Mucosa of rectum (tissue), 2 donors: ENCODE data around the gene SERP1.
"Not testable (repeated sequence)": the region's sequence is repeated elsewhere in the genome, so short reads cannot be mapped to it uniquely, and the experiment has no call there.

Source experiments
- H3K27ac ChIP-seq, 2 donors: one replicate each; pipeline ENCODE4 v1.7.0; 2013; ENCODE audit warnings: inconsistent platforms in 2 of 2, low read depth in 2 of 2, low read length in 2 of 2
- H3K27me3 ChIP-seq, 2 donors: one replicate each; pipeline ENCODE4 v1.7.0; 2013; ENCODE audit warnings: low read length in 2 of 2; ENCODE audit not compliant: control insufficient read depth in 2 of 2, insufficient read depth in 2 of 2
- H3K36me3 ChIP-seq, 2 donors: one replicate each; pipeline ENCODE4 v1.7.0; 2013; ENCODE audit warnings: low read length in 2 of 2; ENCODE audit not compliant: control insufficient read depth in 2 of 2, insufficient read depth in 2 of 2
- H3K4me1 ChIP-seq, 2 donors: one replicate each; pipeline ENCODE4 v1.7.0; 2013; ENCODE audit warnings: low read length in 2 of 2, mild to moderate bottlenecking in 1 of 2; ENCODE audit not compliant: control insufficient read depth in 2 of 2, insufficient read depth in 2 of 2
- H3K4me3 ChIP-seq, 2 donors: one replicate each; pipeline ENCODE4 v1.7.0; 2013; ENCODE audit warnings: low read length in 2 of 2
- H3K9ac ChIP-seq, 2 donors: one replicate each; pipeline ENCODE4 v1.7.0; 2013; ENCODE audit warnings: low read length in 2 of 2, low read depth in 1 of 2, mild to moderate bottlenecking in 1 of 2
- H3K9me3 ChIP-seq, 2 donors: one replicate each; pipeline ENCODE4 v1.7.0; 2013; ENCODE audit warnings: low read length in 2 of 2; ENCODE audit not compliant: control insufficient read depth in 2 of 2
- donor health status: healthy.
- donor health status: Normal muscosa, but diverticular disease.

SERP1 gene

DNA sequence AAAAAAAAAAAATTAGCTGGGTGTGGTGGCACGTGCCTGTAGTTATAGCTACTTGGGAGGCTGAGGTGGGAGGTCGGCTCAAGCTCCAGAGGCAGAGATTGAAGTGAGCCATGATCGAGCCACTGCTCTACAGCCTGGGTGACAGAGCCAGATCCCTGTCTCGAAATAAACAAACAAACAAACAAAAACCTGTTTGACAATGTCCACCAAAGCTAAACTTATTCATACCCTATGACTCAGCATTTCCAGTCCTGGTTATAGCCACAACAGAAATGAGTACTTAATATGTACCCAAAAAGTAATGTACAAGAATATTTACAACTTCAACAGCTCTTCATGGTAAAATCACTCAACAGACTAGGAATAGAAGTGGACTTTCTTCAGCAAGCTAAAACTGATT lies 31.1 kb downstream of the SERP1 start:
- Histone ChIP-seq H3K36me3 (no peaks in the 10 kb centered on the region), H3K9me3 (no peaks in the 10 kb centered on the region), H3K4me3 (no peak overlapping the region), H3K4me1 (peaks cover 5 to 10% of the 10 kb centered on the region in 2 donors), H3K27me3 (no peaks in the 10 kb centered on the region), H3K27ac (no peak overlapping the region), H3K9ac (no peak overlapping the region)

DNA sequence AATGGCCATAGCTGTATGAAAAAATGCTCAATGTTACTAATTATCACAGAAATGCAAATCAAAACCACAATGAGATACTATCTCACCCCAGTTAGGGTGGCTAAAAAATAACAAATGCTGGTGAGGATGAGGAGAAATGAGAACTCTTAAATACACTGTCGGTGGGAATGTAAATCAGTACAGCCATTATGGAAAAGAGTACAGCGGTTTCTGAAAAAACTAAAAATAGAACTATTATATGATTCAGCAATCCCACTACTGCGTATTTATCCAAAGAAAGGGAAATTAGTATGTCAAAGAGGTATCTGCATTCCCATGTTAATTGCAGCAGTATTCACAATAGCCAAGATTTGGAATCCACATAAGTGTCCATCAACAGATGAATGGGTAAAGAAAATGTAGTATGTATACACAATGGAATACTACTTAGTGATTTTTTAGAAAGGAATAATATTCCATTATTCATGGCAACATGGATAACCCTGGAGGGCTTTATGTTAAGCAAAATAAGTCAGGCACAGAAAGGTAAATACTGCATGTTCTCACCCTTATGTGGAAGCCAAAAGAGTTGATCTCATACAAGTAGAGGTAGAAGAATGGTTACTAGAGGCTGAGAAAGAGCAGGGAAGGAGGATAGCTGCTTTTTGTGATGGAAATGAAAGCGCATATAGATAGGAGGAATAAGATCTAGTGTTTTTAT lies 35.0 kb downstream of the SERP1 start:
- Histone ChIP-seq H3K36me3 (no peaks in the 10 kb centered on the region), H3K4me1 (no peaks in the 10 kb centered on the region), H3K9me3 (no peaks in the 10 kb centered on the region), H3K27ac (no peak overlapping the region), H3K4me3 (no peak overlapping the region), H3K9ac (no peak overlapping the region), H3K27me3 (no peaks in the 10 kb centered on the region)

DNA sequence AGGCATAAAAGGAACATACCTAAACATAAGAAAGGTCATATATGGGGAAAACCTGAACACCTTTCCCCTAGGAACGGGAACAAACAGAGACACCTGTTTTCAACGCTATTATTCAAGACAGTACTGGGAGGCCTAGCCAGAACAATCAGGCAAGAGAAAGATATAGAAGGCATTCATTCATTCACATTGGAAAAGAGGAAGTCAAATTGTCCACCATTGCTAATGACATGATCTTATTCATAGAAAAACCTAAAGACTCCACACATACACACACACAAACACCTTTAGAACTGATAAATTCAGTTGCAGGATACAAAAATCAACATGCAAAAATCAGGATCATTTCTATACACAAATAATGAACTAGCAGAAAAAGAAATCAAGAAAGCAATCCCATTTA lies 36.5 kb downstream of the SERP1 start:
- Histone ChIP-seq H3K27ac (no peak overlapping the region), H3K4me1 (no peaks in the 10 kb centered on the region), H3K9me3 (no peaks in the 10 kb centered on the region), H3K36me3 (no peaks in the 10 kb centered on the region), H3K9ac (no peak overlapping the region), H3K27me3 (no peaks in the 10 kb centered on the region), H3K4me3 (no peak overlapping the region)

DNA sequence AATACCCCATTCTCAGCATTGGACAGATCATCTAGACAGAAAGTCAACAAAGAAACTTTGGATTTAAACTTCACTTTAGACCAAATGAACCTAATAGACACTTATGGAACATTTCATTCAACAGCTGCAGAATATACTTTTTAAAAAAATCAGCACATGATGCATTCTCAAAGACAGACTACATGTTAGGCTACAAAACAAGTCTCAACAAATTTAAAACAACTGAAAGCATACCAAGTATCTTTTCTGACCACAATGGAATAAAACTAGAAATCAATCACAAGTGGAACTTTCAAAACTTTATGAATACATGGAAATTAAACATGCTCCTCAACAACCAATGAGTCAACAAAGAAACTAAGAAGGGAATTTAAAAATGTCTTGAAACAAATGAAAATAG lies 37.9 kb downstream of the SERP1 start:
- Histone ChIP-seq H3K4me3 (no peak overlapping the region), H3K27me3 (no peaks in the 10 kb centered on the region), H3K4me1 (no peaks in the 10 kb centered on the region), H3K9me3 (no peaks in the 10 kb centered on the region), H3K9ac (no peak overlapping the region), H3K27ac (no peak overlapping the region), H3K36me3 (no peaks in the 10 kb centered on the region)

DNA sequence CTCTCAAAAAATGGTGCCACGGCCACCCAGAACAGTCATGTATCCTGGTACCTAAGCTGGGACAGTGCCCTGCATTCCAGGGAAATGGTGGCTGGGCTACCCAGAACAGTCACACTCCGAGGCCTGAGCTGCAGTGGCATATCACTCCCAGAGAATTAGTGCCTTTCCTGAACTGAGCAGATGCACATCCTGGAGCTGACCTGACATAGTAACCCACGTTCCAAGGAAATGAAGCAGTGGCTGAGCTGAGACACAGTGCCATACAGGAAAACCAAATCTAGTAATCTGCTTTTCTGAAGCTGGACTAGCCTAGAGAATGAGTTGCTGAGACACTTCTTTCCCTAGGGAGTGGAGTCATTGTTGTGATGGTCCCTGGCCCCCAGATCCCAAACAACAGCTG lies 41.8 kb downstream of the SERP1 start:
- Histone ChIP-seq H3K4me3 (no peak overlapping the region), H3K9me3 (no peaks in the 10 kb centered on the region), H3K27me3 (no peaks in the 10 kb centered on the region), H3K27ac (no peak overlapping the region), H3K9ac (no peak overlapping the region), H3K4me1 (no peaks in the 10 kb centered on the region), H3K36me3 (no peaks in the 10 kb centered on the region)

DNA sequence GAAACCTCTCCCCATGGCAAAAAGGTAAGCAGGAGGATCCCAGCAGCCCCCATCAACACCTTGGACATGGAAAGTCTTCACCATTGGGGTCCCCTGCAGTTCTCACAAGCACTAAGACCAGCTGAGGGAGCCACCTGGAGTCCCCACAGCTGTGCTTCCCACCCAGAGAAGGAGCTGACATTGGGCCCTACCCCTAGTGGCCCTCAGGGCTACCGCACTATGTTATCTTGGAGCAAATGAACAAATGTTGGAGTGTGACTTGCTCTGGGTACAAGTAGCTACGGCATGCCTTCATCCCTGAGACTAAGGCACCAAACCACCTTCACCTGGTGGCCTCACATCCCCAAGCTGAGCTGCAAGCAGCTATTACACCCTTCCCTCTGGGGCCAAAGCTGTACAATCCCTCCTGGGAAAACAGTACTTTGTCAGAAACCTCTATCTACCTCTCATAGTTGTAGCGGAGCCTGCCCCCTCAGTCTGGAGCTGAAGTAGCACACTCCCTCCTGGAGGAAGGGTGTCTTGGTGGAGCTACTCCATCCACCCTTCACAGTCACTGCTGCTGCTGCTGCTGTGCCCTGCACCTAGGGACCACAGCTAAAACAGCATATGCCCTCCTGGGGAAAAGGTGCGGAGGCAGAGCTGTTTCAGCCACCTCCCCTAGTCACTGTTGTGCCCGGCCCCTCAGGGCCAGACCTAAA lies 42.7 kb downstream of the SERP1 start:
- no peaks in the 10 kb centered on the region for H3K36me3 ChIP-seq
- no peaks in the 10 kb centered on the region for H3K9me3 ChIP-seq
- no peak overlapping the region for H3K9ac ChIP-seq
- no peaks in the 10 kb centered on the region for H3K4me1 ChIP-seq
- H3K27me3 ChIP-seq = no peaks in the 10 kb centered on the region
- H3K4me3 ChIP-seq = no peak overlapping the region
- no peak overlapping the region for H3K27ac ChIP-seq

DNA sequence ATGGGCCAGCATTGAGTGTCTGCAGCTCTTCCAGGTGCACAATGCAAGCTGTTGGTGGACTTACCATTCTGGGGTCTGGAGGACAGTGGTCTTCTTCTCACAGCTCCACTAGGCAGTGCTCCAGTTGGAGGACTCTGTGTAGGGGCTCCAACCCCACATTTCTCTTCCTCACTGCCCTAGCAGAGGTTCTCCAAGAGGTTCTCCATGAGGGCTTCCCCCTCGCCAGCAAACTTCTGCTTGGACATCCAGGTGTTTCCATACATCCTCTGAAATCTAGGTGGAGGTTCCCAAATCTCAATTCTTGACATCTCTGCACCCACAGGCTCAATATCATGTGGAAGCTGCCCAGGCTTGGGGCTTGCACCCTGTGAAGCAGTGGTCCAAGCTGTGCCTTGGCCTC lies 45.3 kb downstream of the SERP1 start:
- not testable (repeated sequence) for H3K27me3 ChIP-seq, H3K9me3 ChIP-seq, H3K27ac ChIP-seq, H3K4me1 ChIP-seq, H3K36me3 ChIP-seq, H3K4me3 ChIP-seq, H3K9ac ChIP-seq

DNA sequence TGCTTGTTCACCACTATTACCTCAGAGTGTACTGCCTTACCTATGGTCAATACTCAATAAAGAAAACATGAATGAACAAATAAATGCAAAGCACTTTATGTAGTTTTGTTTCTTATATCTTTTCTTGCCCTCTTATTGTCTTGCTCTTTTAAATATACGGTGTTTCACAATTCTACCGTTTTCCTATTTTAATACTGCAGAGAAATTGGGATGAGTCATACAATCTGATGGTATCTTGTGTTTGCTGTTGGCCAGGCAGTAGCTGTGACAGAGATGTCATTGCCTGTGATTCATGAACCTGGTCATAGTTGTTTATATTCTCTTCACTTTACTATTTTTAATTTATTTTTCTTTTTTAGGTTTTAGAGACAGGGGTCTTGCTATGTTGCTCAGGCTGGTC lies 48.3 kb downstream of the SERP1 start:
- Histone ChIP-seq H3K27me3 (no peaks in the 10 kb centered on the region), H3K4me3 (no peak overlapping the region), H3K27ac (no peak overlapping the region), H3K4me1 (no peaks in the 10 kb centered on the region), H3K36me3 (no peaks in the 10 kb centered on the region), H3K9me3 (no peaks in the 10 kb centered on the region), H3K9ac (no peak overlapping the region)

DNA sequence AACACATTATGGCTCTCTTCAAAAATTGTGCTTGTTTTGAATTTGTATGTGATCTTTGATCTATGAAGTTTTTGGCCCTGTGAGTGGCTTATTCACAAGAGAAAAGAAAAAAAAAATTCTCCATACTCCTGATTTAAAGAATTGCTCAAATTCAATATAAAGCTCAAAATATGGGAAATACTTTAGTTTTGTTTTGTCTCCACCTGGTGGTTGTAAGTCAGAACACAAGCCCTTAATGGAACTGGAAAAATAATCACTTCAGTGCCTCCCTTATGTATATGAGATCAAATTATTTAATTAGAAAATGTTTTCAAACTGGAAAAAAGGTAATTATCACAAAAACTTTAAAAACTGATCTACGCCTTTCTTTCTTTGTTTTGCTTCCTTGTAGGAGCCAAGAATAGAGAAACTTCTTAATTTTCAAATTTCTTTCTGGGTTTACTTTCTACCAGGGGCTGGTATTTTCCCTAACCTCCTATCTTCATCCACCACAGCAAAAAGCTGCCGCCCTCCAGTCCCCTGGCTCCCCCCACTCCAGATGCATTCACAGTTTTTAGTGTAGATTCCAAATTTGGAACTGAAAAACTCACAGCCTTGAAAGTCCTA lies 50.6 kb downstream of the SERP1 start:
- Histone ChIP-seq H3K27me3 (no peaks in the 10 kb centered on the region), H3K9ac (no peak overlapping the region), H3K4me1 (no peaks in the 10 kb centered on the region), H3K4me3 (no peak overlapping the region), H3K9me3 (no peaks in the 10 kb centered on the region), H3K36me3 (no peaks in the 10 kb centered on the region), H3K27ac (no peak overlapping the region)

DNA sequence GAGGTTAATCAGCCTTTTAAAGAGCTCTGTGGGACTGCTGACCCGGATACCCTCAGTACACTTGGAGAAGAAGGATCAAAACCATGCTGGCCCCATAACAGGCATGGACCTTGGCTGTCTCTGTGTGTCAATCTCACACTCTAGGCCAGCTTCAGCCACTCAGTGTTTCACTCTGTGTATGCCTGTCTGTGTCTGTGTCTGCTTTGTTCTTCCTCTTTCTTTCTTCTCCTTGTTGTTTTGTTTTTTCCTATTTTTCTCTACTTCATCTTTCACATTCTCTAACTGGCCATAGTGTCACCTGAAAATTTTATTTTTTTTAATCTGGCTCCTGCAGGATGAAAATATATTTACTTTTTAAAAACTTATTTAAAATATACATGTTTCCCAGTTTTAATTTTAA lies 51.1 kb downstream of the SERP1 start:
- Histone ChIP-seq H3K27ac (no peak overlapping the region), H3K9ac (no peak overlapping the region), H3K27me3 (no peaks in the 10 kb centered on the region), H3K4me3 (no peak overlapping the region), H3K9me3 (no peaks in the 10 kb centered on the region), H3K4me1 (peaks cover 0 to 3% of the 10 kb centered on the region in 2 donors), H3K36me3 (no peaks in the 10 kb centered on the region)
